Lower lobe of right lung (tissue), 2 donors: ENCODE results near the gene TMED8. TPM values are rescaled to one million over a fixed set of nuclear protein-coding genes. Genes with fewer than 3 reads are reported as not detected.
"Not testable (repeated sequence)": the region's sequence is repeated elsewhere in the genome, so short reads cannot be mapped to it uniquely, and the experiment has no call there.

ENCODE experiments used
- ATAC-seq, 2 donors: fragments of 200-7000 bp; cut with Tn5 transposase; one replicate each; pipeline ENCODE4 v1.9.1; 2020 to 2022; ENCODE audit warnings: mild to moderate bottlenecking in 2 of 2, moderate library complexity in 2 of 2
- DNase-seq: peaks from one replicate; pipeline ENCODE4 v3.0.0-alpha.2; 2020
- H3K27ac ChIP-seq: fragments of 200-600 bp; one replicate; pipeline ENCODE4 v1.8.0; 2022
- H3K27me3 ChIP-seq: fragments of 200-600 bp; one replicate; pipeline ENCODE4 v1.8.0; 2022; ENCODE audit warnings: low read depth
- H3K36me3 ChIP-seq: fragments of 200-600 bp; one replicate; pipeline ENCODE4 v1.8.0; 2022; ENCODE audit warnings: mild to moderate bottlenecking
- H3K4me1 ChIP-seq: fragments of 200-600 bp; one replicate; pipeline ENCODE4 v1.8.0; 2022
- H3K4me3 ChIP-seq: fragments of 200-600 bp; one replicate; pipeline ENCODE4 v1.8.0; 2022; ENCODE audit warnings: mild to moderate bottlenecking
- H3K9me3 ChIP-seq: fragments of 200-600 bp; one replicate; pipeline ENCODE4 v1.8.0; 2022
- intact Hi-C: fragments of 100-400 bp; cut with DNase I; formaldehyde crosslinking; loops from one replicate; pipeline ENCODE4 v1.11.0; 2022
- total RNA-seq: library from RNA; stranded (reverse); fragmentation: NEBNext Ultra II Directional; extraction: Animal tissue kit (Norgen Biotek cat#: 25700); gene quantifications from one replicate; pipeline ENCODE4 v1.2.1, GENCODE V29; 2021
- TF ChIP-seq, protein P1 (sequence below): fragments of 200-600 bp; IDR thresholded peaks from one replicate; pipeline ENCODE4 v1.8.0; 2022; ENCODE audit warnings: antibody characterized with exemption, mild to moderate bottlenecking
- donor health status: DM: no; HTN: yes; CAD: no; lungs with severe emphysema.

TMED8 gene
- total RNA-seq, 1 donor from 2014 or later, result 12.1 TPM

DNA sequence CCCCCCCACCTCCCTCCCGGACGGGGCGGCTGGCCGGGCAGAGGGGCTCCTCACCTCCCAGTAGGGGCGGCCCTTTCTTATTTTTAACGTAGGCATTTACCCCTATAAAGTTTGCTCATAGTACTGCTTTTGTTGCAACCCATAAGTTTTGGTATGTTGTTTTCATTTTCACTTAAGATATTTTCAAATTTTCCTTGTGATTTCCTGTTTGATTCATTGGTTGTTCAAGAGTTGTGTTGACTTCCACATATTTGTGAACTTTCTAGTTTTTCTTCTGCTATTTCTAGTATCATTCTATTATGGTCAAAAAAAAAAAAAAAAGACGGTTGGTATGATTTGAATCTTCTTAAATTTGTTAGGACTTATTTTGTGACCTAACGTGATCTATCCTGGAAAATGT lies 39.9 kb upstream of the TMED8 start:
- Histone ChIP-seq H3K4me3 (no peak overlapping the region), H3K27me3 (no peaks in the 10 kb centered on the region), H3K9me3 (peaks cover 20% of the 10 kb centered on the region), H3K36me3 (peaks cover 6% of the 10 kb centered on the region), H3K27ac (no peak overlapping the region), H3K4me1 (no peaks in the 10 kb centered on the region)
- TF ChIP-seq, protein P1, sequence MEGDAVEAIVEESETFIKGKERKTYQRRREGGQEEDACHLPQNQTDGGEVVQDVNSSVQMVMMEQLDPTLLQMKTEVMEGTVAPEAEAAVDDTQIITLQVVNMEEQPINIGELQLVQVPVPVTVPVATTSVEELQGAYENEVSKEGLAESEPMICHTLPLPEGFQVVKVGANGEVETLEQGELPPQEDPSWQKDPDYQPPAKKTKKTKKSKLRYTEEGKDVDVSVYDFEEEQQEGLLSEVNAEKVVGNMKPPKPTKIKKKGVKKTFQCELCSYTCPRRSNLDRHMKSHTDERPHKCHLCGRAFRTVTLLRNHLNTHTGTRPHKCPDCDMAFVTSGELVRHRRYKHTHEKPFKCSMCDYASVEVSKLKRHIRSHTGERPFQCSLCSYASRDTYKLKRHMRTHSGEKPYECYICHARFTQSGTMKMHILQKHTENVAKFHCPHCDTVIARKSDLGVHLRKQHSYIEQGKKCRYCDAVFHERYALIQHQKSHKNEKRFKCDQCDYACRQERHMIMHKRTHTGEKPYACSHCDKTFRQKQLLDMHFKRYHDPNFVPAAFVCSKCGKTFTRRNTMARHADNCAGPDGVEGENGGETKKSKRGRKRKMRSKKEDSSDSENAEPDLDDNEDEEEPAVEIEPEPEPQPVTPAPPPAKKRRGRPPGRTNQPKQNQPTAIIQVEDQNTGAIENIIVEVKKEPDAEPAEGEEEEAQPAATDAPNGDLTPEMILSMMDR, result no peak
- no peak for ATAC-seq
- intact Hi-C loops, result no loop called here
- no peak for DNase-seq

DNA sequence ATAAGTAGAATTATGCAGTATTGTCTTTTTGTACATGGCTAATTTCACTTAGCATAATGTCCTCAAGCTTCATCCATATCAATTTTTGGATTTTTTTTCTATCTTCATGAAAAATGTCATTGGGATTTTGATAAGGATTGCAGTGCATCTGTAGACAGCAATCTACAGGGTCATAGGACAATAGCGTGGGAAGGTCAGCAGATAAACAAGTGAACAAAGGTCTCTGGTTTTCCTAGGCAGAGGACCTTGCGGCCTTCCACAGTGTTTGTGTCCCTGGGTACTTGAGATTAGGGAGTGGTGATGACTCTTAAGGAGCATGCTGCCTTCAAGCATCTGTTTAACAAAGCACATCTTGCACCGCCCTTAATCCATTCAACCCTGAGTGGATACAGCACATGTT lies 39.2 kb upstream of the TMED8 start:
- peaks cover 20% of the 10 kb centered on the region for H3K9me3 ChIP-seq

DNA sequence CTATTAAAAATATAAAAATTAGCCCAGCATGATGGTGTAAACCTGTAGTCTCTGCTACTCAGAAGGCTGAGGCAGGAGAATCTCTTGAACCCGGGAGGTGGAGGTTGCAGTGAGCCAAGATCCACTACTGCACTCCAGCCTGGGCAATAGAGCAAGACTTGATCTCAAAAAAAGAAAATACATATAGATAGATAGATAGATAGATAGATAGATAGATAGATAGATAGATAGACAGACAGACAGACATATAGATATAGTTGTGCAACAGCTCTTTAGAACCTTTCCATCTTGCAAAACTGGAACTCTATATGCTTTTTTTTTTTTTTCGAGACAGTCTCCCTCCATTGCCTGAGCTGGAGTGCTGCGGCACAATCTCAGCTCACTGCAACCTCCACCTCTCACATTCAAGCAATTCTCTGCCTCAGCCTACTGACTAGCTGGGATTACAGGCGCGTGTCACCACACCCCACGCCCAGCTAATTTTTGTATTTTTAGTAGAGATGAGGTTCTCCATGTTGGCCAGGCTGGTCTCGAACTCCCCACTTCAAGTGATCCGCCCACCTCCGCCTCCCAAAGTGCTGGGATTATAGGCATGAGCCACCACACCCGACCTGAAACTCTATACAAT lies 38.6 kb upstream of the TMED8 start:
- H3K36me3 ChIP-seq, H3K4me3 ChIP-seq, H3K27me3 ChIP-seq, H3K27ac ChIP-seq, ATAC-seq, H3K4me1 ChIP-seq, DNase-seq, intact Hi-C loops: not testable (repeated sequence)
- H3K9me3 ChIP-seq, result peaks cover 20% of the 10 kb centered on the region

More for the DNA sequence above, 39.2 kb upstream of the TMED8 start:
- ATAC-seq, DNase-seq, H3K27ac ChIP-seq, intact Hi-C loops, H3K4me3 ChIP-seq, H3K27me3 ChIP-seq, H3K36me3 ChIP-seq, H3K4me1 ChIP-seq: not testable (repeated sequence)

DNA sequence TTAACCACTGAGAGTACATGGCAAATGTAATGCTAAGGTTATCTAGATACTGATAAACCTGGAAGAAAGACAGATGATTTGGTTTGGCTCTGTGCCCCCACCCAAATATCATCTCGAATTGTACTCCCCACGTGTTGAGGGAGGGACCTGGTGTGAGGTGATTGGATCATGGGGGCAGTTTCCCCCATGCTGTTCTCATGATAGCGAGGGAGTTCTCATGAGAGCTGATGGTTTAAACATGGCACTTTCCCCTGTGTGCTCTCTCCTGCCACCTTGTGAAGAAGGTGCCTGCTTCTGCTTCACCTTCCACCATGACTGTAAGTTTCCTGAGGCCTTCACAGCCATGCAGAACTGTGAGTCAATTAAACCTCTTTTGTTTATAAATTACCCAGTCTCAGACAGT lies 32.2 kb upstream of the TMED8 start:
- peaks cover 9% of the 10 kb centered on the region for H3K4me1 ChIP-seq
- no peak overlapping the region for H3K4me3 ChIP-seq
- ATAC-seq (no peak), DNase-seq (no peak)
- intact Hi-C loops, result no loop called here
- H3K9me3 ChIP-seq, result no peaks in the 10 kb centered on the region
- H3K36me3 ChIP-seq, result no peaks in the 10 kb centered on the region
- H3K27ac ChIP-seq, result no peak overlapping the region
- no peaks in the 10 kb centered on the region for H3K27me3 ChIP-seq
- TF ChIP-seq, protein P1, result no peak

DNA sequence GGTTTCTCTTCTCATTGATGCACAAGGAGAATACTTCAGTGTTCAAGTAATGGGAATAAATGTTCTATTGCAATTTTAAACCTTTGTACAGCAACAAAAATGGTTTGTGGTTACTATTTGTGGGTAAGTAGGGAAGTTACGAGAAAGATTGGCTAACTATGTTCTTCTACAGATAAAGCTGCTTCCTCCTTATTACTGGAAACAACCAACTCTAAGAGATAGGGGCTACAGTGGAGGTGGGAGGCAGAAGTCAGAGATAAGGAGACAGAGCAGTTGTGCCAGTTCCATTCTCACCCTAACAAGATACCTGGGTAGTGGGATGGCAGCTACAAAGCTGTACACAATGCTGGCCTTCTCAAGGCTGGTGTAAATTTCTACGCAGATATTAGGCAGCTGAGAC lies 30.3 kb upstream of the TMED8 start:
- Histone ChIP-seq H3K4me1 (peaks cover 9% of the 10 kb centered on the region), H3K27me3 (no peaks in the 10 kb centered on the region), H3K36me3 (no peaks in the 10 kb centered on the region), H3K27ac (peak overlapping the region; percentile 27), H3K4me3 (no peak overlapping the region), H3K9me3 (no peaks in the 10 kb centered on the region)
- TF ChIP-seq, protein P1, result no peak
- intact Hi-C loops, result no loop called here
- peak; percentile 65 to 74 for ATAC-seq
- DNase-seq, result no peak

DNA sequence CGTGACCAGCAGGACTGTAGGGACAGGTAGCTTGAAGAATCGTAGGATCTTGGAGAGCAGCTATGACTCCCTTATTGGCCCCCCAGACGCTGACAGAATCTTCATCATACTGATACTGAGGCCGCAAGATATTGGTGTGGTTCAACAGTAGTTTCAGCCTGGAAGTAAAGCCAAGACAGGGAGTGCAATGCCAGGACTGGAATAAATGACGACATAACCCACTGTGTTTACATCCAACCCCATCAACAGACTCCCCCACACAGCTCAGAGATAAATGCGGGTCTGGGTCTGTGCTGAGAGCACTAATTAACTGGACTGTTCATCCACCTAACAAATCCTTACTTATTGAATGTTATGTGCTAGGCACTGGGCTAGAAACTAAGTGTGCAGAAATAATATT lies 29.8 kb upstream of the TMED8 start:
- TF ChIP-seq, protein P1, result no peak
- no peaks in the 10 kb centered on the region for H3K36me3 ChIP-seq
- no peaks in the 10 kb centered on the region for H3K9me3 ChIP-seq
- intact Hi-C loops, result no loop called here
- ATAC-seq (peak; percentile 23 to 48), DNase-seq (no peak)
- peak overlapping the region; percentile 27 for H3K27ac ChIP-seq
- no peak overlapping the region for H3K4me3 ChIP-seq
- peaks cover 9% of the 10 kb centered on the region for H3K4me1 ChIP-seq
- H3K27me3 ChIP-seq, result no peaks in the 10 kb centered on the region

DNA sequence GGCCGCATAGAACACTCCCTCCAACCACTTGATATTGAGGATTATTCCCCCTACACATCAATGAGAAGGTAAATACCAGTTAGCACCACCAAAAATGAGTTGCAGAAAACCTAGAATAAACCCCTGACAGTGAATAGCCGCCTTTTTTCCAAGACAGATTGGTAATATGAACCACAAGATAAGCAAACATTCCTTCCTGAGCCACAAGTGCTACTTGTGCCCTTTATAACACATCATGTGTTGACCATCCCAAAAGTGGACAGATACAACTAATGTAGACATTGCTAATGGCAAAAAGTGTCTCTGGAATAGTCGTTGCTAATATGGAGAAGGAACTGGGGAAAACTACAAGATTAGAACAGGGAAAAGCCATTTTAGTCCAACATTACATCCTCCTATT lies 29.2 kb upstream of the TMED8 start:
- intact Hi-C loops, result no loop called here
- Histone ChIP-seq H3K36me3 (no peaks in the 10 kb centered on the region), H3K9me3 (no peaks in the 10 kb centered on the region), H3K27me3 (no peaks in the 10 kb centered on the region), H3K4me1 (peaks cover 9% of the 10 kb centered on the region), H3K4me3 (no peak overlapping the region), H3K27ac (no peak overlapping the region)
- ATAC-seq (no peak), DNase-seq (no peak)
- TF ChIP-seq, protein P1, result no peak
